ENCODE measurements around the gene SARS1. TPM values are rescaled to one million over a fixed set of nuclear protein-coding genes. Genes with fewer than 3 reads are reported as not detected.

The SARS1 gene
- total RNA-seq, 4 donors from 2014 or later: 118 to 150 (median 137) TPM

DNA sequence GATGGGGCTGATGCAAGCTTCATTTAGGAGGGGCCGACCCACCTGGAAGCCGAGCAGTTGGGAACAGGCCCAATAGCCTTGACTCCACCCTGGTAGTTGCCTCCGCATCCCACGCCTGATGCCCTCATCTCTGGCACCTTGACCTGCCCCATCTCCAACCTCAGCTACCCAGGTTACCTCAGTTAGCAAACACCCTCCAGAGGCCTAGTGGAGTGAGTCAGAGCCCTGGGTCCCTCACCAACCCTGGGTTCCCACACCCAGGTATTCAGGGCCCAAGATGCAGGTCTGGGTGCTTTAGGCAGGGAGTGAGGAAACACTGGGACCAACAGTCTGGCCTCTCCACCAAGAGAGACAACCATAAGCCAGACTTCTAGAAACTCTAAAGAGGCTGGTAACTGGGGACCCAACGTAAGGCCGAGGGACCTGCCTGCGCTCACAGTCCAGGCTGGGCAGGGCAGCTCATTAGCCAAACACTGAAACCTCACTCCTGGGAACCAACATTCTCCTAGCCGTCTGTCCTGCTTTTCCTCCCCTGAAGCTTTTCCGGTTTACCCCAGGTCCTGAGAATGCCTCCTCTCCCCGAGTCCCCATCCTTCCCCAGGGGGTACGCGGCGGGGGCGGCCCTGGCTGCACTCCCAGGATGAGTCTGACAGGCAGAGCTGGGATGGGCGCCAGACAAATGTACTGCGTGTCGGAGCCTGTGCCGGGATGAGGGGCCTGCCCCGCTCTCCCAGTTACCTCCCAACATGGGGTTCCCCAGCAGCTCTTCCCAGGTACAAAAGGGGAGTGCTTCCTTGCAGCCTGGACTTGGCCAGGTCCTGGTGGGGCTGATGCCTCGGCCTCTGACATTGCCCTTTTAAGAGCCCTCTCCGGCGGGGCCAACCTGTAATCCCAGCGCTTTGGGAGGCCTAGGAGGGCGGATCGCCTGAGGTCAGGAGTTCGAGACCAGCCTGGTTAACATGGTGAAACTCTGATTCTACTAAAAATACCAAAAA, 26.7 kb downstream of the SARS1 start:
- H3K36me3 ChIP-seq: peaks cover 5 to 43% (median 13%) of the 10 kb centered on the region in 3 donors
- H3K4me3 ChIP-seq: no peak overlapping the region
- H3K27ac ChIP-seq: peak overlapping the region in 2 of 4 donors; percentile 68 to 80
- 23 to 27% methylated on average over 25 to 26 of the region's 26 CpGs for WGBS, 2 donors
- peaks cover 0 to 26% (median 8%) of the 10 kb centered on the region in 4 donors for H3K4me1 ChIP-seq
- peak; percentile 50 to 53 for DNase-seq (ENCODE audit: low spot score in 2 of 2)
- TF ChIP-seq POLR2A (IDR thresholded peaks at IDR 0.05) (no peak), EP300 (IDR thresholded peaks at IDR 0.05) (peak in 1 of 2 donors; percentile 15)
- no peaks in the 10 kb centered on the region for H3K9me3 ChIP-seq
- no peaks in the 10 kb centered on the region for H3K27me3 ChIP-seq

DNA sequence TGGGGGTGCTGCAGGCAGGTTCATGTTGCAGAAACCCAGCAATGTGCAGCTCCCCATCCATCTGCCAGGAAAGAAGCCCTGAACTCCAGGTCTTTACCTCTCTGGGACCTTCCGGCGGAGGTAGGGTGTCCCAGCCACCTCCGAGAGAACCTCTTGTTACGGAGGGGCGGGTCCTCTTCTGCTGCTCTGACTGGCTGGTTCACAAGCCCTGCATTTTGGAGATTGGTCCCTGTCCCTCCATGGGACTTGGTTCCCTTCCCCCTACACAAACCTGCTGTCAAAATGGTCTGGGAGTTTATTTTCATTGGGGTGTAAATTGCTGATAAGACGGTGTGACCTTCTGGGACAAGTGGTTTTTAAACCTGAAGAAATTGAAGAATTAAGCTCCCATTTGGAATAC, 27.6 kb downstream of the SARS1 start:
- no peak overlapping the region for H3K27ac ChIP-seq
- no peaks in the 10 kb centered on the region for H3K9me3 ChIP-seq
- no peak for DNase-seq (ENCODE audit: low spot score in 2 of 2)
- no peaks in the 10 kb centered on the region for H3K27me3 ChIP-seq
- no peak overlapping the region for H3K4me3 ChIP-seq
- H3K4me1 ChIP-seq: peaks cover 0 to 30% (median 8%) of the 10 kb centered on the region in 4 donors
- peaks cover 0 to 34% (median 5%) of the 10 kb centered on the region in 3 donors for H3K36me3 ChIP-seq
- TF ChIP-seq EP300 (IDR thresholded peaks at IDR 0.05) (no peak), POLR2A (IDR thresholded peaks at IDR 0.05) (no peak)
- TF ChIP-seq, protein P1, sequence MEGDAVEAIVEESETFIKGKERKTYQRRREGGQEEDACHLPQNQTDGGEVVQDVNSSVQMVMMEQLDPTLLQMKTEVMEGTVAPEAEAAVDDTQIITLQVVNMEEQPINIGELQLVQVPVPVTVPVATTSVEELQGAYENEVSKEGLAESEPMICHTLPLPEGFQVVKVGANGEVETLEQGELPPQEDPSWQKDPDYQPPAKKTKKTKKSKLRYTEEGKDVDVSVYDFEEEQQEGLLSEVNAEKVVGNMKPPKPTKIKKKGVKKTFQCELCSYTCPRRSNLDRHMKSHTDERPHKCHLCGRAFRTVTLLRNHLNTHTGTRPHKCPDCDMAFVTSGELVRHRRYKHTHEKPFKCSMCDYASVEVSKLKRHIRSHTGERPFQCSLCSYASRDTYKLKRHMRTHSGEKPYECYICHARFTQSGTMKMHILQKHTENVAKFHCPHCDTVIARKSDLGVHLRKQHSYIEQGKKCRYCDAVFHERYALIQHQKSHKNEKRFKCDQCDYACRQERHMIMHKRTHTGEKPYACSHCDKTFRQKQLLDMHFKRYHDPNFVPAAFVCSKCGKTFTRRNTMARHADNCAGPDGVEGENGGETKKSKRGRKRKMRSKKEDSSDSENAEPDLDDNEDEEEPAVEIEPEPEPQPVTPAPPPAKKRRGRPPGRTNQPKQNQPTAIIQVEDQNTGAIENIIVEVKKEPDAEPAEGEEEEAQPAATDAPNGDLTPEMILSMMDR (IDR thresholded peaks at IDR 0.05): no peak
- 47 to 67% methylated on average over 6 of the region's 6 CpGs for WGBS, 2 donors

DNA sequence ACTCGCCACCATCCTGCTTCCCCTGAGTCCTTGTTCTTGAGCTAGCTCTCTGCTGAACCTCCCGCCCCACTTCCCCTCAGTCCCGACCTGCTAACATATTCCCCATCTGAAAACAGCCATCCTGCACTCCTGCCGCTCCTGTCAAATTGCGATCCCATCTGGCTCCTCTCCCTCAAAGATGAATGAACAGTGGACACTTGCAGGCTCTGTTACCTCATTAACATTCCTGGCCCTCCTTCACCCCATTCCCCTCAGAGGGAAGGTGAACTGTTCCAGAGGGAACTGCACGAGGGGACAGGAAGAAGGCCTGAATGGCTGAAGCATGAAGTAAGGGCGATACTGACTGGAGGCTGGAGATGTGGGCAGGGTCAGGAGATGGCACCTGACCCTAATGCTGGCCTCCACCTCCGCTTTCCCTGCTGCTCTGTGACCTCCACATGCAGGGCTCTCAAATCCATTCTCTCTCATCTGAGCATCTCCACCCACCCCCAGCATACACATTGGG, 28.2 kb downstream of the SARS1 start:
- no peaks in the 10 kb centered on the region for H3K9me3 ChIP-seq
- no peaks in the 10 kb centered on the region for H3K27me3 ChIP-seq
- TF ChIP-seq, protein P1 (IDR thresholded peaks at IDR 0.05): no peak
- WGBS, 2 donors: 32 to 34% methylated on average over 8 of the region's 8 CpGs
- H3K27ac ChIP-seq: no peak overlapping the region
- peaks cover 0 to 32% (median 8%) of the 10 kb centered on the region in 4 donors for H3K4me1 ChIP-seq
- no peak overlapping the region for H3K4me3 ChIP-seq
- H3K36me3 ChIP-seq: peaks cover 0 to 29% (median 0%) of the 10 kb centered on the region in 3 donors
- DNase-seq (ENCODE audit: low spot score in 2 of 2): no peak

DNA sequence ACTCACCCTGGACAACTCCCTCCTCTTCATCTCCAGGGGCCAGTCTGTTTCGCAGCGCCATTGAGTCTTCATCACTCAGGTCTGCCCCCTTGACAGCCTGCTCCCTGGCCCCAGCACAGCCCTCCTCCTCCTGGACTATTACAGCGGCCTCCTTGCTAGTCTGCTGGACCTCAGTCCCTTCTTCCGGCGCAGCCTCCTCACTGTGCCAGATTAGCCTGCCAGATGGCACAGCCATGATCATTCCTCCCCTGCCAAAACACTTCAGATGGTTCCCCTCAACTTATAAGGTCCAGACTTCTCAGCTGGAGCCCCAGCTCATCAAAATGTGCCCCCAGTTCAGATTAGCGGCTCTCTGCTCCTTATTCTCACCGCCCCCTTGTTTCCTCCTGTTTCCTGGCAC, 28.7 kb downstream of the SARS1 start:
- Histone ChIP-seq H3K36me3 (peaks cover 0 to 24% (median 0%) of the 10 kb centered on the region in 3 donors), H3K27ac (no peak overlapping the region), H3K27me3 (no peaks in the 10 kb centered on the region), H3K9me3 (no peaks in the 10 kb centered on the region), H3K4me3 (no peak overlapping the region), H3K4me1 (peaks cover 0 to 32% (median 8%) of the 10 kb centered on the region in 4 donors)
- DNase-seq (ENCODE audit: low spot score in 2 of 2): no peak
- 51 to 55% methylated on average over 7 of the region's 7 CpGs for WGBS, 2 donors
- TF ChIP-seq EP300 (IDR thresholded peaks at IDR 0.05): no peak
- TF ChIP-seq, protein P1 (IDR thresholded peaks at IDR 0.05): no peak
- TF ChIP-seq POLR2A (IDR thresholded peaks at IDR 0.05): no peak

DNA sequence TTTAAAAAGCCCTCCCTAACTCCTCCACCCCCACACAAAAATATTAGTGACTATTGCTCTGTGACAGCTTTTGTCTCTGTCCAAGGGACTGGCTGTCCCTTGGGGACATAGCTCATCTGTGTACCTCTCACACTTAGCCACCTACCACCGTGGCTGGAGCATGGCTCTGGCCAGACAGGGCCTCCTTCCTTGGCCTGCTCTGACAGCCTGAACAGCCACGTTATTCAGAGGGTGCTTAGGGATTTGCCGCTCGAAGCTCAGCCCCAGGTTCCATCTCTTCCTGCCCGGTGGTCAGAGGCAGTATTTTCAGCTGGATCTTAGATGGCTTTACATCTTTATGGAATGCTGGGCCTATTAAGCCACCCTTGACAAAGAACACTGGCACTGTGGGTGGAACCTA, 29.5 kb downstream of the SARS1 start:
- peaks cover 0 to 32% (median 8%) of the 10 kb centered on the region in 4 donors for H3K4me1 ChIP-seq
- H3K36me3 ChIP-seq: peaks cover 0 to 16% (median 0%) of the 10 kb centered on the region in 3 donors
- no peak for DNase-seq (ENCODE audit: low spot score in 2 of 2)
- no peaks in the 10 kb centered on the region for H3K27me3 ChIP-seq
- WGBS, 2 donors: 51 to 53% methylated on average over 5 of the region's 5 CpGs
- no peak overlapping the region for H3K4me3 ChIP-seq
- TF ChIP-seq POLR2A (IDR thresholded peaks at IDR 0.05): no peak
- TF ChIP-seq, protein P1 (IDR thresholded peaks at IDR 0.05): no peak
- TF ChIP-seq EP300 (IDR thresholded peaks at IDR 0.05): no peak
- H3K9me3 ChIP-seq: no peaks in the 10 kb centered on the region
- no peak overlapping the region for H3K27ac ChIP-seq

Measured in tibial nerve (tissue), 4 donors.